Brain microvascular endothelial cell (primary cell): Measurements from ENCODE around the gene ZCCHC24.

ENCODE experiments used
- DNase-seq: peaks from one replicate; pipeline ENCODE4 v3.0.0-alpha.2; 2020
- H3K27ac ChIP-seq: fragments of 250-450 bp; sonication (Bioruptor Pico); 2 replicates; pipeline ENCODE4 v1.5.1; 2020; ENCODE audit warnings: mild to moderate bottlenecking, moderate library complexity
- H3K27me3 ChIP-seq: fragments of 250-450 bp; sonication (Bioruptor Pico); replicated peaks from 2 replicates; pipeline ENCODE4 v1.5.1; 2020; ENCODE audit warnings: mild to moderate bottlenecking
- H3K36me3 ChIP-seq: fragments of 250-450 bp; sonication (Bioruptor Pico); replicated peaks from 2 replicates; pipeline ENCODE4 v1.5.1; 2020; ENCODE audit warnings: mild to moderate bottlenecking
- H3K4me3 ChIP-seq: 2 replicates; pipeline ENCODE4 v1.5.1; 2011; ENCODE audit warnings: low read depth, mild to moderate bottlenecking, control low read depth, low read length, moderate library complexity
- in situ Hi-C: cut with HindIII; loops from 2 replicates; pipeline ENCODE4 v1.10.0; 2017; ENCODE audit warnings: low sequenced_read_pairs, low pct_ligation_motif_present
- TF ChIP-seq, protein P1 (sequence below): IDR thresholded peaks from 2 replicates; pipeline ENCODE4 v1.5.1; 2011; ENCODE audit warnings: low read depth, mild to moderate bottlenecking, moderate library complexity, low read length, control low read depth, inconsistent platforms; ENCODE audit errors: missing control alignments

Gene ZCCHC24

DNA sequence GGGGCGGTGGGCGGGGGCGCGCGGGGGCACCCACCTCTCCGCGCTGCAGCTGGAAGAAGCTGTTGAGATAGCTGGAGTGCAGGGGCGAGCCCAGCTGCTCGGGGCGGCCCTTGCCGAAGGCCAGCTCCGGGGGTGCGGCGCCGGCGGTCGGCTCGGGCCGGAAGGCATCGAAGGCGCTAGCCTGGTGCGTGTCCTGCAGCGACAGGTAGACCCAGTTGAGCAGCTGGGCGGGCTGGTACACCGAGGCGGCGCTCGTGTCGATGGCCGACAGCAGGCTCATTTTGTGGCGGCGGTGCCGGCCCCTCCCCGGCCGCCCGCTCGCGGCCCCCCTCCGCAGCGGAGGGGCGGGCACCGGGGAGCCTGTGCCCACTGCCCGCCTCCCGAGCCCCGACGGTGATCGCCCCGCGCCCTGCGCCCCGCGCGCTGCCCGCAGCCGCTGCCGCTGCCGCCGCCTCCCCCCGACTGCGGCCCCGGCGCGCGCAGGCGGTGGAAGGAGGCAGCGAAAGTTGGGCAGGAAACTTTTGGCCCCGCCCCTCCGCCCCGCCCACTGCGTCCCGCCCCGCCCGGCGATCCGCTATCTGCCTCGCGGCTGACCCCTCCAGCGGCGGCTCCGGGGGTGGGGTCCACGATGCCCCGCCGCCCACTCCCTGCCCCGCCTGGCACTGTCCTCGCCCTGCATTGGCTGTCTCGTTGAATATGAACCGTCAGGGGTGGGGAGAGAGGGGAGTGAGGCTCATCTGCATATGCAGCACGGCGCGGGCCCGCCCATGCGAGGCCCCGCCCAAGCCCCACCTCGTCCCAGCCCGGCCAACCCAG lies at the start of gene ZCCHC24:
TSS of gene ZCCHC24 (minus strand) at position 464 of the 816 bp plus-strand sequence. CDS start at position 280, 184 bp downstream.
- no peaks in the 10 kb centered on the region for H3K36me3 ChIP-seq
- TF ChIP-seq, protein P1, sequence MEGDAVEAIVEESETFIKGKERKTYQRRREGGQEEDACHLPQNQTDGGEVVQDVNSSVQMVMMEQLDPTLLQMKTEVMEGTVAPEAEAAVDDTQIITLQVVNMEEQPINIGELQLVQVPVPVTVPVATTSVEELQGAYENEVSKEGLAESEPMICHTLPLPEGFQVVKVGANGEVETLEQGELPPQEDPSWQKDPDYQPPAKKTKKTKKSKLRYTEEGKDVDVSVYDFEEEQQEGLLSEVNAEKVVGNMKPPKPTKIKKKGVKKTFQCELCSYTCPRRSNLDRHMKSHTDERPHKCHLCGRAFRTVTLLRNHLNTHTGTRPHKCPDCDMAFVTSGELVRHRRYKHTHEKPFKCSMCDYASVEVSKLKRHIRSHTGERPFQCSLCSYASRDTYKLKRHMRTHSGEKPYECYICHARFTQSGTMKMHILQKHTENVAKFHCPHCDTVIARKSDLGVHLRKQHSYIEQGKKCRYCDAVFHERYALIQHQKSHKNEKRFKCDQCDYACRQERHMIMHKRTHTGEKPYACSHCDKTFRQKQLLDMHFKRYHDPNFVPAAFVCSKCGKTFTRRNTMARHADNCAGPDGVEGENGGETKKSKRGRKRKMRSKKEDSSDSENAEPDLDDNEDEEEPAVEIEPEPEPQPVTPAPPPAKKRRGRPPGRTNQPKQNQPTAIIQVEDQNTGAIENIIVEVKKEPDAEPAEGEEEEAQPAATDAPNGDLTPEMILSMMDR = no peak
- H3K27ac ChIP-seq = peak within 1 kb of the TSS; percentile 77
- peak; percentile 99 for DNase-seq
- in situ Hi-C loops = no loop called here
- no peaks in the 10 kb centered on the region for H3K27me3 ChIP-seq
- H3K4me3 ChIP-seq = peak within 1 kb of the TSS; percentile 71

DNA sequence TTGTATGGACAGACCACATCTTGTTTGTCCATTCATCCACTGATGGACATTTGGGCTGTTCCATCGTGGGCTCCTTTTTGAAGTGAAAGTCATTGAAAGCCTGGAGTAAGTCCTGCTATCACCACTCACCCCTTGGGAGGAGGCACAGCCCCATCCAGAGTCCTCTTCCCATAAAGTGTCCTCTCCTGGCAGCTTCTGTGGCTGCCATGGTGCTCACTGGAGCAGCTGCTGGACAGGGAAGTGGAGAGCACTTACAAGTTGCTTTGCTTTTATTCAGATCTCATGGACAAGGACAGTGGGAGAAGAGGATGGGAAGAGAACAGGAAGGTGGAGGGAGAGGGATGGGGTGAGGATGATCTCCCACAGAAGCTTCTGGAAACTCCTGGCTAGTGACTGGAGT lies 48.4 kb upstream of the ZCCHC24 start:
- TF ChIP-seq, protein P1 = no peak
- Histone ChIP-seq H3K27me3 (no peaks in the 10 kb centered on the region), H3K27ac (no peak overlapping the region), H3K36me3 (no peaks in the 10 kb centered on the region), H3K4me3 (no peak overlapping the region)
- in situ Hi-C loops = no loop called here
- no peak for DNase-seq

DNA sequence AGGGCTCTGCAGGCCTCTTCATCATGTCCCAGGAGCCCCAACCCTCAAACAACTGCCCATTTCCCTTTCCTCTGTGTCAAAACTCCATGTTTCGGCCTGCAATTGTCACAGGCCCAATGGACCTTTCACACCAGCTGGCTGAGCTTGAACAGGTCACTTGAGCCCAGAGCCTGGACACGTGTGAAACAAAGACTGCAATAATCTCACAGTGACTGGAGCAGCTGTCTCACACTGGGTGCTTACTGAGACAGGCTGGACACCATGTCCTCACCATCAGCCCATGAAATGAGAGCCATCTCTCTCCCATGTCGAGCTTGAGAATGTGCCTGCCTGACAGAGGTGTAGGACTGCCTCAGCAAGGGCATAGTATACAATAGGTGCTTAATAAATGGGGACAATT lies 47.4 kb upstream of the ZCCHC24 start:
- no peaks in the 10 kb centered on the region for H3K36me3 ChIP-seq
- H3K27ac ChIP-seq = no peak overlapping the region
- no peaks in the 10 kb centered on the region for H3K27me3 ChIP-seq
- TF ChIP-seq, protein P1 = no peak
- no peak for DNase-seq
- in situ Hi-C loops = no loop called here
- no peak overlapping the region for H3K4me3 ChIP-seq

DNA sequence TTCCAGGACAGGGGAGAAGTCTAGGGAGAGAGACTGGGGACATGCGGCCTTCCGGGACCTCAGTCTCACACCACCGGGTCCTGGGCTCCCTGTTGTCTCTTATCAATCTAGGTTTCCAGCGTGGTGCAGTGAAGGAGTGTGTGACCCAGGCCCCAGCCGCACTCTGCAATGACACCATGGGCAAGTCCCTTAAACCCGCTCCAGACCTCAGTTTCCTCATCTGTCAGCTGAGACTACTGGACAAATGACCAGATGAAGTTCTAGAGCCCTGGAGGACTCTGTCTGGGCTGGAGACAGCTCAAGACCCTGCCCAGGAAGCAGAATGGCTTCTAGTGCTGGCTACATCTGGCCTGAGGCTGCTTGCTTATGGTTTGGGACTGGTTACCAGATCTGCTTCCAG lies 46.8 kb upstream of the ZCCHC24 start:
- in situ Hi-C loops = no loop called here

DNA sequence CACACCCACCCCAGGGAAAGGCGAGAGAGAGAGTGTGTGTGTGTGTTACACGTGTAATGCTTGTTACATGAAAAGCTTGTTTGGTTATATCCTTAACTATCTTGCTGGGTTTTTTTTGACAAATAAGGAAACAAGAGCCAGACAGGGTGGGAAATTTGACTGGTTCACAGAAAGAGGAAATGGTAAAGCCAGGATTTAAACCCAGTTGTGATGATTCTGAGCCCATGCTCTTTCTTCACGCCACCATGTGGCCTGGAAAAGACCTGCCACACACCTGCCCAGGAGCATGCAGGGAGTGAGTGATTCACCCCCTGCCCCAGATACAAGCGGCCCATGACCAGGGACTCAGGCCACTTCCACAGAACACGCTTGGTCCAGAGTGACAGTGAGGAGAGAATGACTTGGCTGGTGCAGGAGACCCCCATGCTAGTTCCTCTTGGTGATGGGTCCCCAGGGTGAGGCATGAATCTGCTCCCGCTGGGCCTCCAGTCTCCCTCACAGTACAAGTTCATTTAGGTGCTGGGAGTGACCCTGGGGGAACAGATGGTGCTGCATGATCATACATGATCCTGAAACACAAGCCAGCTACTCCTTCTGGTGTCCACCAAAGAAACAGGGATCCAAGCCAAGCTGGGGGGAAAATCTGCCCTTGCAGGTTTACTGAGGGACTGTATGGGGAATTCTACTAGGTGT lies 45.9 kb upstream of the ZCCHC24 start:
- no peak overlapping the region for H3K27ac ChIP-seq
- TF ChIP-seq, protein P1 = no peak
- no peak overlapping the region for H3K4me3 ChIP-seq
- DNase-seq = no peak
- H3K27me3 ChIP-seq = no peaks in the 10 kb centered on the region
- in situ Hi-C loops = no loop called here
- no peaks in the 10 kb centered on the region for H3K36me3 ChIP-seq

More for the DNA sequence above, 46.8 kb upstream of the ZCCHC24 start:
- Histone ChIP-seq H3K36me3 (no peaks in the 10 kb centered on the region), H3K27me3 (no peaks in the 10 kb centered on the region), H3K4me3 (no peak overlapping the region), H3K27ac (no peak overlapping the region)
- no peak for DNase-seq
- TF ChIP-seq, protein P1 = no peak
